PC-3 (cell line): ENCODE results near the gene ZDHHC18.
"Not testable (repeated sequence)": the region's sequence is repeated elsewhere in the genome, so short reads cannot be mapped to it uniquely, and the experiment has no call there.

Experiments used
- EZH2phosphoT487 ChIP-seq: fragments of 300-600 bp; sonication (generic); IDR thresholded peaks from 2 replicates; pipeline ENCODE4 v1.6.1; 2018; ENCODE audit warnings: mild to moderate bottlenecking, antibody characterized with exemption, low read length, borderline replicate concordance
- TF ChIP-seq, protein P1 (sequence below): fragments of 300-600 bp; sonication (generic); conservative IDR thresholded peaks from 2 replicates; pipeline ENCODE4 v1.5.1; 2017; ENCODE audit warnings: antibody characterized with exemption, low read depth, mild to moderate bottlenecking, low read length

GRCh38 chr1:26873097-26873496, 46.6 kb downstream of the ZDHHC18 start:
- not testable (repeated sequence) for TF ChIP-seq EZH2phosphoT487
- TF ChIP-seq, protein P1, sequence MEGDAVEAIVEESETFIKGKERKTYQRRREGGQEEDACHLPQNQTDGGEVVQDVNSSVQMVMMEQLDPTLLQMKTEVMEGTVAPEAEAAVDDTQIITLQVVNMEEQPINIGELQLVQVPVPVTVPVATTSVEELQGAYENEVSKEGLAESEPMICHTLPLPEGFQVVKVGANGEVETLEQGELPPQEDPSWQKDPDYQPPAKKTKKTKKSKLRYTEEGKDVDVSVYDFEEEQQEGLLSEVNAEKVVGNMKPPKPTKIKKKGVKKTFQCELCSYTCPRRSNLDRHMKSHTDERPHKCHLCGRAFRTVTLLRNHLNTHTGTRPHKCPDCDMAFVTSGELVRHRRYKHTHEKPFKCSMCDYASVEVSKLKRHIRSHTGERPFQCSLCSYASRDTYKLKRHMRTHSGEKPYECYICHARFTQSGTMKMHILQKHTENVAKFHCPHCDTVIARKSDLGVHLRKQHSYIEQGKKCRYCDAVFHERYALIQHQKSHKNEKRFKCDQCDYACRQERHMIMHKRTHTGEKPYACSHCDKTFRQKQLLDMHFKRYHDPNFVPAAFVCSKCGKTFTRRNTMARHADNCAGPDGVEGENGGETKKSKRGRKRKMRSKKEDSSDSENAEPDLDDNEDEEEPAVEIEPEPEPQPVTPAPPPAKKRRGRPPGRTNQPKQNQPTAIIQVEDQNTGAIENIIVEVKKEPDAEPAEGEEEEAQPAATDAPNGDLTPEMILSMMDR, result not testable (repeated sequence)
